Endothelial cell of umbilical vein (primary cell): ENCODE results near the gene MOCS1. TPM values are rescaled to one million over a fixed set of nuclear protein-coding genes. Genes with fewer than 3 reads are reported as not detected.

Experiments
- BruUV-seq: library from RNA; stranded (reverse); fragments of 400-500 nt; replicated peaks from 2 replicates; lab custom pipeline; 2021; lab: Mats Ljungman, UMichigan
- CTCF ChIA-PET: fragments of 300-600, 350-600 bp; sonication (Branson Sonifier 250); formaldehyde crosslinking; loops from one replicate; lab custom pipeline; 2021; ENCODE audit warnings: antibody characterized with exemption, inconsistent platforms; lab: Charles Lee
- POLR2A ChIA-PET: fragments of 300-600, 350-600 bp; sonication (Branson Sonifier 250); formaldehyde crosslinking; loops from one replicate; lab custom pipeline; 2021; ENCODE audit warnings: antibody characterized with exemption, inconsistent platforms; lab: Charles Lee
- DNase-seq: peaks from one replicate; pipeline ENCODE4 v3.0.0-alpha.2; 2011; ENCODE audit warnings: low read depth, low spot score
- FAIRE-seq: peaks from 2 replicates; lab custom pipeline; 2011; peaks lifted over from hg19 to GRCh38; lab: Jason Lieb, UNC
- H2AFZ ChIP-seq: 2 replicates; pipeline ENCODE4 v1.6.0; 2012; ENCODE audit warnings: low read depth, low read length, control low read depth, inconsistent platforms
- H3K27ac ChIP-seq: 2 replicates; pipeline ENCODE4 v1.5.1; 2011; ENCODE audit warnings: low read depth, mild to moderate bottlenecking, control low read depth, low read length, moderate library complexity; ENCODE audit not compliant: insufficient read depth
- H3K27me3 ChIP-seq, 2 experiments: 2 replicates each; pipeline versions ENCODE4 v1.6.0 to v1.6.1; 2011; ENCODE audit warnings: low read length in 2 of 2, mixed read lengths in 1 of 2; ENCODE audit not compliant: control insufficient read depth in 2 of 2, insufficient read depth in 2 of 2
- H3K36me3 ChIP-seq, 2 experiments: 2 replicates in 1 of 2; 3 replicates in 1 of 2; pipeline ENCODE4 v1.5.1; 2011; ENCODE audit warnings: low read length in 2 of 2, mild to moderate bottlenecking in 1 of 2, moderate library complexity in 1 of 2; ENCODE audit not compliant: control insufficient read depth in 2 of 2, insufficient read depth in 2 of 2; ENCODE audit errors: extremely low read depth in 1 of 2
- H3K4me1 ChIP-seq: 3 replicates; pipeline ENCODE4 v1.5.1; 2011; ENCODE audit warnings: mild to moderate bottlenecking, low read length; ENCODE audit not compliant: control insufficient read depth, insufficient read depth; ENCODE audit errors: extremely low read depth
- H3K4me2 ChIP-seq: 2 replicates; pipeline ENCODE4 v1.6.1; 2011; ENCODE audit warnings: low read length, control low read depth, mixed read lengths; ENCODE audit not compliant: insufficient read depth
- H3K4me3 ChIP-seq, 3 experiments: fragments of 200-600 bp in 1 of 3; sonication (generic), shearing (Covaris generic) in 1 of 3; replicated peaks in 1 of 3; 2 replicates each; pipeline ENCODE4 v1.5.1; 2011 to 2016; ENCODE audit warnings: control low read depth in 3 of 3, low read length in 3 of 3, mild to moderate bottlenecking in 2 of 3, inconsistent platforms in 1 of 3, low read depth in 1 of 3, moderate library complexity in 1 of 3; ENCODE audit not compliant: insufficient read depth in 1 of 3
- H3K79me2 ChIP-seq: 2 replicates; pipeline ENCODE4 v1.6.0; 2012; ENCODE audit warnings: low read length, inconsistent platforms; ENCODE audit not compliant: control insufficient read depth, insufficient read depth
- H3K9ac ChIP-seq: replicated peaks from 2 replicates; pipeline ENCODE3; 2011; ENCODE audit warnings: low read length, control low read depth; ENCODE audit not compliant: insufficient read depth; ENCODE audit errors: extremely low read depth
- H3K9me1 ChIP-seq: replicated peaks from 3 replicates; pipeline ENCODE4 v1.6.0; 2011; ENCODE audit warnings: mild to moderate bottlenecking, low read length; ENCODE audit not compliant: control insufficient read depth, insufficient read depth; ENCODE audit errors: extremely low read depth
- H3K9me3 ChIP-seq: replicated peaks from 2 replicates; pipeline ENCODE4 v1.5.1; 2012; ENCODE audit warnings: low read length, inconsistent platforms; ENCODE audit not compliant: control insufficient read depth, insufficient read depth
- H4K20me1 ChIP-seq: replicated peaks from 2 replicates; pipeline ENCODE3; 2011; ENCODE audit warnings: mild to moderate bottlenecking, low read length; ENCODE audit not compliant: control insufficient read depth, insufficient read depth; ENCODE audit errors: extremely low read depth
- EZH2 ChIP-seq: IDR thresholded peaks from 2 replicates; pipeline ENCODE4 v1.6.1; 2012; ENCODE audit warnings: borderline replicate concordance, low read depth, mild to moderate bottlenecking, moderate library complexity, low read length, inconsistent platforms; ENCODE audit not compliant: severe bottlenecking
- FOS ChIP-seq: IDR thresholded peaks from 2 replicates; pipeline ENCODE4 v1.6.1; 2011; ENCODE audit warnings: mild to moderate bottlenecking, low read length, moderate library complexity, borderline replicate concordance; ENCODE audit not compliant: insufficient read depth
- GATA2 ChIP-seq: IDR thresholded peaks from 2 replicates; pipeline ENCODE4 v1.7.0; 2011; ENCODE audit warnings: low read depth, mild to moderate bottlenecking, moderate library complexity, mixed read lengths, low read length; ENCODE audit not compliant: insufficient read length, insufficient read depth
- JUN ChIP-seq: IDR thresholded peaks from 2 replicates; pipeline ENCODE4 v1.6.1; 2011; ENCODE audit warnings: borderline replicate concordance, low read depth; ENCODE audit not compliant: insufficient read length, insufficient read depth
- MYC ChIP-seq: IDR thresholded peaks from one replicate; pipeline ENCODE4 v1.6.1; 2011; ENCODE audit warnings: mild to moderate bottlenecking, low read depth, low read length
- POLR2A ChIP-seq: IDR thresholded peaks from 2 replicates; pipeline ENCODE4 v1.6.1; 2012; ENCODE audit warnings: low read depth, mild to moderate bottlenecking, control low read depth, low read length
- POLR2AphosphoS5 ChIP-seq: IDR thresholded peaks from 2 replicates; pipeline ENCODE4 v1.6.1; 2012; ENCODE audit warnings: low read depth, mild to moderate bottlenecking, control low read depth, low read length, moderate library complexity; ENCODE audit not compliant: insufficient read depth
- dilution Hi-C: fragments of 300-500 bp; cut with MboI; formaldehyde crosslinking; loops from one replicate; pipeline ENCODE4 v1.15.0; 2019; ENCODE audit warnings: low sequenced_read_pairs; ENCODE audit not compliant: extremely low pct_ligation_motif_present
- intact Hi-C: fragments of 100-400 bp; cut with micrococcal nuclease; formaldehyde crosslinking; loops from one replicate; pipeline ENCODE4 v1.10.0; 2022
- polyA plus RNA-seq, 4 experiments: library from polyadenylated mRNA; depleted of rRNA in 3 of 4; stranded (reverse) in 3 of 4; unstranded in 1 of 4; fragments of >200 nt; gene quantifications; 2 replicates each; pipeline versions ENCODE4 v1.2.1 to v1.2.3, GENCODE V29; 2011 to 2012; ENCODE audit warnings: missing spikeins in 1 of 4
- total RNA-seq: library from RNA; stranded (reverse); gene quantifications from 2 replicates; pipeline ENCODE4 v1.2.3, GENCODE V29; 2021
- TF ChIP-seq, protein P1 (sequence below), 2 donors: IDR thresholded peaks; 1 replicate in 1 of 2; 2 replicates in 1 of 2; pipeline ENCODE4 v1.5.1; 2011; ENCODE audit warnings: low read length in 2 of 2, mild to moderate bottlenecking in 2 of 2, moderate library complexity in 2 of 2, control low read depth in 1 of 2, inconsistent platforms in 1 of 2, low read depth in 1 of 2; ENCODE audit not compliant: insufficient read depth in 1 of 2; ENCODE audit errors: extremely low read depth in 1 of 2
- TF ChIP-seq, protein P2 (sequence below): IDR thresholded peaks from 2 replicates; pipeline ENCODE4 v1.6.1; 2011; ENCODE audit not compliant: insufficient read depth, insufficient read length

MOCS1 gene
- total and polyA plus RNA-seq, 2 donors (not counting 3 experiments of a cell fraction or from before 2014, with no cell fraction given) = 8.3 to 12.8 TPM

DNA sequence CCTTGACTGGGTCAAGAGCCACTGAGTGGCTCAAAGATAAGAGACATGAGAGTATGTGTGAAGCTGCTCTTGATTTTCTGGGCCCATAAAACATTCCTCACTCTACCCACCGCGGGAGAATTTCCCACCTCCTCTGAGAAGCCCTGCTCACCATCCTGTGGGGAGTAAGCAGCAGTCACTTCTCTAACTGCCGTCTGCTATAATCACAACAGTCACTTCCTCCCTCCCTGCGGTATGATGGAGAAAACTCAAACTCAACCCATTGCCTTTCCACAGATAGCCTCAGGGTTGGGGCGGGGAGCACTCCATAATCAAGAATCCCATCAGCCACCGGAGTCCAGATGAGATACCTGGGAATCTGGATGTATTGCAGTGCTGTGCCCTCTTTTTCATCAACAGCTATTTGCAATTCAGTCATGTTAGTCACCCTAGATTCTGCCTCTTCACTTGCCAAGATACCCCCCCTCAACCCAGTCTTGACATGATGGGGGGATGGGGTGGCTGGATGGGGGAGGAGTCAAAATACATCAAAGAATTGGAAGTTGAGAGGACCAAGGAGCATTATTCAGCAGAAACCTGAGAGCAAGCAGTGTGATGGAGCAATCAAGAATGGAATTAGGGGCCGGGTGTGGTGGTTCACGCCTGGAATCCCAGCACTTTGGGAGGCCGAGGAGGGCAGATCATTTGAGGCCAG, 5.1 kb downstream of the MOCS1 start:
- TF ChIP-seq, protein P1, sequence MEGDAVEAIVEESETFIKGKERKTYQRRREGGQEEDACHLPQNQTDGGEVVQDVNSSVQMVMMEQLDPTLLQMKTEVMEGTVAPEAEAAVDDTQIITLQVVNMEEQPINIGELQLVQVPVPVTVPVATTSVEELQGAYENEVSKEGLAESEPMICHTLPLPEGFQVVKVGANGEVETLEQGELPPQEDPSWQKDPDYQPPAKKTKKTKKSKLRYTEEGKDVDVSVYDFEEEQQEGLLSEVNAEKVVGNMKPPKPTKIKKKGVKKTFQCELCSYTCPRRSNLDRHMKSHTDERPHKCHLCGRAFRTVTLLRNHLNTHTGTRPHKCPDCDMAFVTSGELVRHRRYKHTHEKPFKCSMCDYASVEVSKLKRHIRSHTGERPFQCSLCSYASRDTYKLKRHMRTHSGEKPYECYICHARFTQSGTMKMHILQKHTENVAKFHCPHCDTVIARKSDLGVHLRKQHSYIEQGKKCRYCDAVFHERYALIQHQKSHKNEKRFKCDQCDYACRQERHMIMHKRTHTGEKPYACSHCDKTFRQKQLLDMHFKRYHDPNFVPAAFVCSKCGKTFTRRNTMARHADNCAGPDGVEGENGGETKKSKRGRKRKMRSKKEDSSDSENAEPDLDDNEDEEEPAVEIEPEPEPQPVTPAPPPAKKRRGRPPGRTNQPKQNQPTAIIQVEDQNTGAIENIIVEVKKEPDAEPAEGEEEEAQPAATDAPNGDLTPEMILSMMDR (IDR thresholded peaks at IDR 0.05; ENCODE audit: extremely low read depth in 1 of 2, insufficient read depth in 1 of 2, low read depth in 1 of 2, low read length in 2 of 2) = no peak
- no peak for TF ChIP-seq GATA2
- TF ChIP-seq FOS = no peak
- no peak for TF ChIP-seq EZH2
- TF ChIP-seq, protein P2, sequence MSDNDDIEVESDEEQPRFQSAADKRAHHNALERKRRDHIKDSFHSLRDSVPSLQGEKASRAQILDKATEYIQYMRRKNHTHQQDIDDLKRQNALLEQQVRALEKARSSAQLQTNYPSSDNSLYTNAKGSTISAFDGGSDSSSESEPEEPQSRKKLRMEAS = no peak
- no peak for TF ChIP-seq POLR2A
- no peak for TF ChIP-seq JUN
- no peak for TF ChIP-seq POLR2AphosphoS5
- no peak for TF ChIP-seq MYC

More for the DNA sequence above, 5.1 kb downstream of the MOCS1 start:
- no peaks in the 10 kb centered on the region for H3K9me1 ChIP-seq
- DNase-seq (no peak), FAIRE-seq (no peak)
- no peaks in the 10 kb centered on the region for H3K9me3 ChIP-seq
- H3K27ac ChIP-seq = no peak overlapping the region
- no peak overlapping the region for H2AFZ ChIP-seq
- ChIA-PET POLR2A (no interaction called here), CTCF (no interaction called here)
- H4K20me1 ChIP-seq = no peaks in the 10 kb centered on the region
- peaks cover 0 to 2% of the 10 kb centered on the region in 2 experiments for H3K36me3 ChIP-seq
- no peak overlapping the region for H3K9ac ChIP-seq
- H3K4me3 ChIP-seq = no peak overlapping the region
- H3K4me1 ChIP-seq = peaks cover 5% of the 10 kb centered on the region
- no peak overlapping the region for H3K4me2 ChIP-seq
- intact Hi-C loops = no loop called here
- BruUV-seq = no TSS peak
- H3K79me2 ChIP-seq = no peaks in the 10 kb centered on the region
- dilution Hi-C loops = no loop called here
- H3K27me3 ChIP-seq = no peaks in the 10 kb centered on the region
